Nucleus accumbens (tissue), 56 donors: ENCODE measurements around the gene THBS3.
"Not testable (repeated sequence)": the region's sequence is repeated elsewhere in the genome, so short reads cannot be mapped to it uniquely, and the experiment has no call there.

Source experiments
- DNase-seq, 56 donors: peaks; one replicate each; lab custom pipeline; 2025; lab: John Stamatoyannopoulos, UW

The THBS3 gene

GRCh38 chr1:155176544-155177071, 31.1 kb downstream of the THBS3 start:
- peak in 51 of 56 donors; percentile 23 to 93 (median 66) for DNase-seq

- DNase-seq: peak in 10 of 56 donors; percentile 17 to 49 (median 30)
Measured at GRCh38 chr1:155175927-155176371, 31.7 kb downstream of the THBS3 start.

- DNase-seq: no peak
Measured at GRCh38 chr1:155175281-155175926, 32.3 kb downstream of the THBS3 start.

- peak in 38 of 56 donors; percentile 20 to 76 (median 49) for DNase-seq
Measured at GRCh38 chr1:155174324-155175280, 33.1 kb downstream of the THBS3 start.

GRCh38 chr1:155173478-155174323, 34.0 kb downstream of the THBS3 start, which contains the start of gene TRIM46:
Gene TRIM46, plus strand, starts transcription at chr1:155173849. Its CDS starts 118 bp downstream, at chr1:155173967.
- DNase-seq: peak in 48 of 56 donors; percentile 24 to 88 (median 60)

- DNase-seq: peak; percentile 61 to 96 (median 89)
Measured at GRCh38 chr1:155172732-155173477, 34.8 kb downstream of the THBS3 start, which contains the start of gene KRTCAP2. Gene KRTCAP2, minus strand, starts transcription at chr1:155173304. Its CDS starts 80 bp downstream, at chr1:155173224.

- DNase-seq: no peak
Measured at GRCh38 chr1:155171836-155172731, 35.6 kb downstream of the THBS3 start.

- DNase-seq: no peak
Measured at GRCh38 chr1:155170806-155171205, 36.9 kb downstream of the THBS3 start.

GRCh38 chr1:155170101-155170785, 37.5 kb downstream of the THBS3 start:
- DNase-seq: no peak

- DNase-seq: no peak
Measured at GRCh38 chr1:155169541-155169940, 38.2 kb downstream of the THBS3 start.

GRCh38 chr1:155168456-155169210, 39.1 kb downstream of the THBS3 start:
- no peak for DNase-seq

GRCh38 chr1:155168105-155168445, 39.6 kb downstream of the THBS3 start:
- DNase-seq: not testable (repeated sequence)

- DNase-seq: peak; percentile 35 to 96 (median 80)
Measured at GRCh38 chr1:155167166-155168104, 40.3 kb downstream of the THBS3 start.

- DNase-seq: peak in 35 of 56 donors; percentile 21 to 66 (median 48)
Measured at GRCh38 chr1:155166471-155167165, 41.1 kb downstream of the THBS3 start.

GRCh38 chr1:155166051-155166470, 41.6 kb downstream of the THBS3 start:
- DNase-seq: no peak
